C4-2B (cell line): ENCODE data around the gene BBX.

Experiments used
- H3K27ac ChIP-seq: fragments of 450-650 bp; 2 replicates; pipeline ENCODE4 v1.5.1; 2017
- CTCF ChIP-seq: fragments of 450-650 bp; conservative IDR thresholded peaks from 2 replicates; pipeline ENCODE4 v1.5.1; 2017; ENCODE audit warnings: mild to moderate bottlenecking
- ZFX ChIP-seq: fragments of 450-650 bp; IDR thresholded peaks from 2 replicates; pipeline ENCODE4 v1.6.1; 2017

Gene BBX

GRCh38 chr3:107752202-107752990, 229.6 kb downstream of the BBX start:
- TF ChIP-seq ZFX (no peak), CTCF (peak; percentile 30)
- H3K27ac ChIP-seq = no peak overlapping the region

GRCh38 chr3:107753494-107753893, 230.7 kb downstream of the BBX start:
- no peak overlapping the region for H3K27ac ChIP-seq
- peak; percentile 62 for TF ChIP-seq CTCF
- TF ChIP-seq ZFX = no peak

GRCh38 chr3:107753976-107754375, 231.2 kb downstream of the BBX start:
- no peak overlapping the region for H3K27ac ChIP-seq
- no peak for TF ChIP-seq ZFX
- no peak for TF ChIP-seq CTCF

GRCh38 chr3:107756649-107757048, 233.9 kb downstream of the BBX start:
- TF ChIP-seq ZFX (no peak), CTCF (no peak)
- H3K27ac ChIP-seq = no peak overlapping the region

- H3K27ac ChIP-seq = no peak overlapping the region
- no peak for TF ChIP-seq CTCF
- TF ChIP-seq ZFX = no peak
These were observed 234.4 kb downstream of the BBX start for GRCh38 chr3:107757140-107757539.

GRCh38 chr3:107760144-107760543, 237.4 kb downstream of the BBX start:
- no peak overlapping the region for H3K27ac ChIP-seq
- no peak for TF ChIP-seq CTCF
- no peak for TF ChIP-seq ZFX

- TF ChIP-seq CTCF (no peak), ZFX (no peak)
- H3K27ac ChIP-seq = no peak overlapping the region
These were observed 238.6 kb downstream of the BBX start for GRCh38 chr3:107761391-107761790.
